ENCODE results near the gene JUN.

GRCh38 chr1:58799650-58800049 lies 15.8 kb upstream of the JUN start:
- TF ChIP-seq CTCF (optimal IDR thresholded peaks at IDR 0.05 in 1 of 3, IDR thresholded peaks at IDR 0.05 in 1 of 3, conservative IDR thresholded peaks at IDR 0.05 in 1 of 3; ENCODE audit: extremely low read depth in 1 of 3, insufficient read depth in 2 of 3, low read length in 3 of 3): no peak
- no peak for TF ChIP-seq EZH2 (IDR thresholded peaks at IDR 0.05; ENCODE audit: low read length)
